HG02642 (cell line): ENCODE data around the gene PNLIPRP3.

Experiments
- ATAC-seq: cut with Tn5 transposase; IDR thresholded peaks from one replicate; pipeline ENCODE4 v1.9.1; 2021; ENCODE audit warnings: mild to moderate bottlenecking; ENCODE audit not compliant: unreplicated experiment, poor library complexity

The PNLIPRP3 gene

GRCh38 chr10:116489460-116489859 lies 61.8 kb downstream of the PNLIPRP3 start:
- ATAC-seq, result no peak

- ATAC-seq, result no peak
These were observed 62.5 kb downstream of the PNLIPRP3 start for GRCh38 chr10:116490028-116490662.

- no peak for ATAC-seq
These were observed 77.1 kb downstream of the PNLIPRP3 start for GRCh38 chr10:116504786-116505185.

- ATAC-seq, result no peak
These were observed 82.9 kb downstream of the PNLIPRP3 start for GRCh38 chr10:116510565-116510964.

- no peak for ATAC-seq
These were observed 83.7 kb downstream of the PNLIPRP3 start for GRCh38 chr10:116511365-116511764.

- no peak for ATAC-seq
These were observed 94.0 kb downstream of the PNLIPRP3 start for GRCh38 chr10:116521424-116522290.

GRCh38 chr10:116522803-116523381 lies 95.2 kb downstream of the PNLIPRP3 start:
- no peak for ATAC-seq

GRCh38 chr10:116524736-116525135 lies 97.1 kb downstream of the PNLIPRP3 start:
- ATAC-seq, result no peak

GRCh38 chr10:116526219-116526618 lies 98.6 kb downstream of the PNLIPRP3 start:
- ATAC-seq, result no peak
